Bronchial epithelial cell (primary cell): ENCODE results near the gene LRRC75B. TPM values are rescaled to one million over a fixed set of nuclear protein-coding genes. Genes with fewer than 3 reads are reported as not detected.
A peak's percentile ranks its signal among the peaks of the same experiment; 100 is the strongest.
"Not testable (repeated sequence)": the region's sequence is repeated elsewhere in the genome, so short reads cannot be mapped to it uniquely, and the experiment has no call there.

Experiments
- DNase-seq: peaks from one replicate; pipeline ENCODE4 v3.0.0-alpha.2; 2010; ENCODE audit warnings: low read depth
- FAIRE-seq: peaks from 2 replicates; lab custom pipeline; 2011; peaks lifted over from hg19 to GRCh38; lab: Jason Lieb, UNC
- H3K27me3 ChIP-seq: 2 replicates; pipeline ENCODE4 v1.5.1; 2011; ENCODE audit warnings: low read length; ENCODE audit not compliant: control insufficient read depth, insufficient read depth
- H3K36me3 ChIP-seq: 2 replicates; pipeline ENCODE4 v1.5.1; 2011; ENCODE audit warnings: low read length; ENCODE audit not compliant: control insufficient read depth, insufficient read depth
- H3K4me3 ChIP-seq: 2 replicates; pipeline ENCODE4 v1.5.1; 2011; ENCODE audit warnings: mild to moderate bottlenecking, low read depth, low read length, control low read depth
- CTCF ChIP-seq: IDR thresholded peaks from 2 replicates; pipeline ENCODE4 v1.5.1; 2011; ENCODE audit warnings: mild to moderate bottlenecking, moderate library complexity, low read length, control low read depth, inconsistent platforms; ENCODE audit not compliant: insufficient read depth, severe bottlenecking
- total RNA-seq: library from RNA; depleted of rRNA; stranded (reverse); fragments of >200 nt; gene quantifications from 2 replicates; pipeline ENCODE4 v1.2.1, GENCODE V29; 2014

The LRRC75B gene
- total RNA-seq, 1 donor from 2014 or later: 4.2 TPM

GRCh38 chr22:24559471-24559870, 33.4 kb downstream of the LRRC75B start:
- Histone ChIP-seq H3K36me3 (peaks cover 12% of the 10 kb centered on the region), H3K27me3 (no peaks in the 10 kb centered on the region), H3K4me3 (no peak overlapping the region)
- TF ChIP-seq CTCF: no peak
- FAIRE-seq: no peak
- no peak for DNase-seq

DNA sequence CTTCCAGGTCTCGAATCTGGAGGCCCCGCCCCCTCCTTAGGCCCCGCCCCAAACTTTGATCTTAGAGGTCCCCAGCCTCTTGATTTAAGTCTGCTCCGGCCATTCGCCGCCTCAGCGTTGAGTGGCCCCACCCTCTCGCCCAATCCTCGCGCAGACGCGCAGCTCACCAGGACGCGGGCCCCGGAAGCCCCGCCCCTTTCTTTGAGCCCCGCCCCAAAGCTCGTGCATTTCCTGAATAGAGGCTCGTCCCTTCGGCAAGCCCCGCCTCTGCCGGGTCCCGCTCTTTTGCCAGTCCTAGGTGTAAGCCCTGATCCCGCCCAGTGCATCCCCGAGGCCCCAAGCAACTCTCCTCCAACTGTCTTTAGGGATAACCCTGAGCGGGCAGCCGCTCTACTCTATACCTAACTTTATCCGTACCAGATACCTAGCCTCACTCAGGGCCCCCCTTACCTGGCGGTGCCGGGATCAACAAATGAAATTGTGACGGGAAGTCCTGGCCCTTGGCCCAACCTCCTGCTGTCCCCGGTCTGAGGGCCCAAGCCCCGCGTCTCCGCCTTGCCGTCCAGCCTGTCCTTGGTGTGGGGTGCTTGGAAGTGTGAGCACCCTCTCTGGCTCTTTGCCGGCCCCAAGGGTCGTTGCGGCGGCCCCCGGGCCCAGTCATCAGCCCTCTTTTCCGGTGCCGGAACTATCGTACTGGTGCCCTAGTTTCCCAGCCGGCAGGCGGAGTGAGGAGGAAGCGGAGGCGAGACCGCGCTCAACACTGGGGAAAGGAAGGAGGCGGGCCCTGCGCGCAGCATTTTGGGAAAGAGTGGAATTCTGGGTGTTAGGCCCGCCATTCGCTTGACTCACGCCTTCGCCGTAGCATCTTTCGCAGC, 37.5 kb downstream of the LRRC75B start, which contains the start of gene SNRPD3:
SNRPD3 (plus strand) TSS at position 835 of the 875 bp plus-strand sequence. CDS start 1,676 bp downstream, outside the sequence.
- H3K36me3 ChIP-seq: peaks cover 14% of the 10 kb centered on the region
- no peak for TF ChIP-seq CTCF
- no peaks in the 10 kb centered on the region for H3K27me3 ChIP-seq
- DNase-seq: peak; percentile 92
- H3K4me3 ChIP-seq: peak within 1 kb of the TSS; percentile 90
- no peak for FAIRE-seq

DNA sequence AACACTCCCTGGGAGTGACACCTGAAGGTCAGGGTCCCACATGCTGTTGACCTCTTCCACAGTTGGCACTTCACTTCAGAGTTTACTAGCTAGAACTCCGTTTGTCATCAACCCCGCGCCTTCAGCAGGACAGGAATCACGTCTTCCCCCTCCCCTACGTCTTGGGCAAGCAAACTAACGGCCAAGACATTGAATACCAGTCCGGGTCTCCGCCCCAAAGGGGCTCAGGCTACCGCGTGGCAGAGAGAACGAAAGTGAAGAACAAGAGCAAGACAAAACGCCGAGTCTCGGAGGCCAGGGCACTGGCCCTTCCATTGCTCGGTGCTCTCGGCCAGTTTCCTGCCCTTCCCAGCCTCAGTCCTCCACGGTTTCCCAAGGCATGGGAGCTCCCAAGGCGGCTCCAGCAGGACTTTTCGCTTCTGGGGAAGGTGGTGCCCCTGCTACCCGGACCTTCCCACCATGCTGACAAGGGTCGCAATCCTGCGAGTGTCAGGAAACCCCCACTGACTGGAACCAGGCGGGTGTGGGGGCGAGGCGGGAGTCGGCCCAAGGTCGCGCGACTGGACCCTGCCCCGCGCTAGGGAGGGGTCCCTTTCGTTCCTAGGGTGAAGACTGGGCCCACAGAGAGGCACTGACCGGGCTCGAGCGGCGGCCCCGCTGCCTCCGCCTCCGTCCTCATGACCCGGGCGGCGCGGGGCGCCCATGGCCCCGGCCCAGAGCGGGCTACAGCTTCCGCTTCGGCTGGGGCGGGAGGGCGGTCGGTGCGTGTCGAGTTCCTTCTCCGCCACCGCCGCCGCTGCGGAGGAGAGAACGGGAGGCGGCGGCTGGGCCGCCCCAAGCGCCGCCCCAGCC, 38.3 kb downstream of the LRRC75B start, which contains the start of gene GUCD1:
GUCD1 (minus strand) TSS at position 826 of the 852 bp plus-strand sequence; CDS start at position 679, 147 bp downstream.
- Histone ChIP-seq H3K27me3 (no peaks in the 10 kb centered on the region), H3K36me3 (peaks cover 16% of the 10 kb centered on the region), H3K4me3 (peak within 1 kb of the TSS; percentile 90)
- peak; percentile 18 for DNase-seq
- TF ChIP-seq CTCF: no peak
- FAIRE-seq: no peak

GRCh38 chr22:24553597-24554312, 39.1 kb downstream of the LRRC75B start:
- peak; percentile 64 for FAIRE-seq
- Histone ChIP-seq H3K4me3 (peak overlapping the region; percentile 90), H3K27me3 (no peaks in the 10 kb centered on the region), H3K36me3 (peaks cover 15% of the 10 kb centered on the region)
- no peak for TF ChIP-seq CTCF
- DNase-seq: no peak

- peaks cover 20% of the 10 kb centered on the region for H3K36me3 ChIP-seq
- H3K4me3 ChIP-seq, FAIRE-seq, H3K27me3 ChIP-seq, DNase-seq: not testable (repeated sequence)
Measured at GRCh38 chr22:24552503-24553286, 40.2 kb downstream of the LRRC75B start.
